SK-N-MC (cell line): ENCODE measurements around the gene CFAP58.

Experiments used
- EZH2 ChIP-seq: fragments of 200-600 bp; sonication (generic); IDR thresholded peaks from one replicate; pipeline ENCODE4 v1.6.1; 2017; ENCODE audit warnings: antibody characterized with exemption
- POLR2AphosphoS5 ChIP-seq: IDR thresholded peaks from 2 replicates; pipeline ENCODE4 v1.6.1; 2012; ENCODE audit warnings: mild to moderate bottlenecking, low read depth, low read length, borderline replicate concordance

GRCh38 chr10:104450490-104450889 lies 96.9 kb downstream of the CFAP58 start:
- TF ChIP-seq POLR2AphosphoS5 (no peak), EZH2 (no peak)
